DMS153 treated with DMSO at 0.1 percent for 48 hours (cell line): ENCODE results near the gene SMOC1.
"Not testable (repeated sequence)": the region's sequence is repeated elsewhere in the genome, so short reads cannot be mapped to it uniquely, and the experiment has no call there.

ENCODE experiments used
- DNase-seq: peaks from one replicate; lab custom pipeline; 2025; ENCODE audit not compliant: unreplicated experiment; lab: John Stamatoyannopoulos, UW

The SMOC1 gene

DNA sequence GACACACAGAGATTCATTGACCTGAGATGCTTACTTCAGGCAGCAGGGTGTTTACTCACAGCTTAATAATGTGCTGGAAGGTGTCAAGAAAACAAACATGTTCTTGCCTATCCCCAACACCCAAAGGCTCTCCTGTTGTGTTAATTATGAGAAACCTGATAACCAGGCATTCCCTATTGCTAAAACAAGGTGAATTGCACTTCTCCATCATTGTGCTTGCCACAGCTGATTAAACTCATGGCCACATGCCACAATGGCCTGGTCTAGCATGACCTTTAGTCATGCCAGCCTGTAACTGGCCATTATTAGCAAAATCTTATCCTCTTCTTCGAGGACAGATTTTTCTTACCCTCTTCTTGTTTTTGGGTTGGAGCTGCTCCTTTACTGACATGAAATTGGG, 21.4 kb downstream of the SMOC1 start:
- no peak for DNase-seq

DNA sequence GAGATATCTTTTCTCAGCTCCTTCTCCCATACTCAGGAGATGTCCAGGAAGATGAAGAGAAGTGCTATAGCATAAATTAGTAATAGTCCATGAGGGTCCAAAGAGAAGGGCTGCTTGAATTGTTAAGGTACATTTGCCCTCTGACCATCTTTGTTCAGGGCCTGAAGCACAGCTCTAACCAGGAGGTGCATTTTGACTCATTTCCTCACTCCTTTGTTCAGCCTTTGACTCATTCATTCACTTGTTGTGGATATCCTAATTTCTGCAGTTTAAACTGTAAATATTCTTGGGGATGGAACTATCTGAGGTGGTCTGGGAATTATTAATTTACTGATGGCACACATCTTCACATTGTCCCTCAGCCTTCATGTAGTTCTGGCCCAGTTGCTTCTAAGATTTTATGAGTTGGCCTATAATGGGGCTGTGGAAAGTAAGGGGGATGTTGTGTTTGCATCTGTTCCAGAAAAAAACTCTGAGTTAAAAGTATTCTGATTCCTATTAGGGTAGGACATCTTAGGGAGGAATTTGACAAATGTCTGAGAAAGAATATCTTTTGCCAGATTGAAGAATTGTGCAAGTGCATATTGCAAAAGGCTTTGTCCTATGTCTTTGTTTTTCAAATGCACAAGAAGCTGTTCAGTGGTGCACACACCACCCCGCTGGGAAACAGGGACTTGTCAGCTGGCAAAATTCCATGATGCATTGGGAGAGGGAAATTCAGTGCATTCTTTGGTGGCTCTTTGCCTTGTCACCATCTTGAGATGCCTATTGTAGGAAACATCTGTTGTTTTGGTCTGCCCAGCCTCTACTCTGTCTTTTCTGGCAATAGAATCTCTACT, 22.1 kb downstream of the SMOC1 start:
- DNase-seq: no peak

DNA sequence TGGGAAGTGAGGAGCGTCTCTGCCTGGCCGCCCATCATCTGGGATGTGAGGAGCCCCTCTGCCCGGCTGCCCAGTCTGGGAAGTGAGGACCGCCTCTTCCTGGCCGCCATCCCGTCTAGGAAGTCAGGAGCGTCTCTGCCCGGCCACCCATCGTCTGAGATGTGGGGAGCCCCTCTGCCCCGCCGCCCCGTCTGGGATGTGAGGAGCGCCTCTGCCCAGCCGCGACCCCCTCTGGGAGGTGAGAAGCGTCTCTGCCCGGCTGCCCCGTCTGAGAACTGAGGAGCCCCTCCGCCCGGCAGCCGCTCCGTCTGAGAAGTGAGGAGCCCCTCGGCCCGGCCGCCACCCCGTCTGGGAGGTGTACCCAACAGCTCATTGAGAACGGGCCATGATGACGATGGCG, 23.8 kb downstream of the SMOC1 start:
- DNase-seq: not testable (repeated sequence)

DNA sequence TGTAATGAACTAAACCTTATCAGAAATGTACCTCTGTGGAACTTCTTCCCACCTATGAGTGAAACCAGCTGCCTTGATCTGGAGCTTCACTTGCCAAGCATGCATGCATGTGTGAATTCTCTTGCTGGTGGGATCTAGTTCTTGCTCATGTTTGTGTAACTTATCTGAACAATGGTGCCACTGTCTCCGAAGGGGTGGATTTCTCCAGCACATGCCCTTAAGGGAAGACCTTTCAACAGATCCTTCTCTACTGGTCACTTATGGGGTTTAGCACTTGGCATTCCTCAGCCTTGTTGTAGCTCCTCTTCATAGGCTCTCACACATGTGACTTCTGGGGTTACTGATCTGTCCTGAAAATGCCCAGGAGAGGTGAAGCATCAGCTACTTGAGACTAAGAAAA, 25.0 kb downstream of the SMOC1 start:
- no peak for DNase-seq

DNA sequence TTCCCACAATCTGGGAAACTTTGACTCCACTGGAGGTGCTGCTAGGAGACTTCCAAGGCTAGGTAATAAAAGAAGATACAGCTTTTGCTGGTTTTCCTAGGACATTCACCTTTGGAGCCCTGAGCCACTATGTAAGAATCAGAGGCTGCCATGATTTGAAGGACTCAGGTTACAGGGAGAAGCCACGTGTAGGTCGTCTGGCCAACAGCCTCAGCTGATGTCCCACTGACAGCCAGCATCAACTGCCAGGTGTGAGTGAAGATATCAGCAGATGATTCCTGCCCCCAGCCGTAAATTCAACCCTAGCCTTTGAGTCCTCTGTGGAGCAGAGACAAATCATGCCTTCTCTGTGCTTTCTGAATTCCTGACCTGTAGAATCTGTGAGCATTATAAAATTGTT, 27.0 kb downstream of the SMOC1 start:
- no peak for DNase-seq

DNA sequence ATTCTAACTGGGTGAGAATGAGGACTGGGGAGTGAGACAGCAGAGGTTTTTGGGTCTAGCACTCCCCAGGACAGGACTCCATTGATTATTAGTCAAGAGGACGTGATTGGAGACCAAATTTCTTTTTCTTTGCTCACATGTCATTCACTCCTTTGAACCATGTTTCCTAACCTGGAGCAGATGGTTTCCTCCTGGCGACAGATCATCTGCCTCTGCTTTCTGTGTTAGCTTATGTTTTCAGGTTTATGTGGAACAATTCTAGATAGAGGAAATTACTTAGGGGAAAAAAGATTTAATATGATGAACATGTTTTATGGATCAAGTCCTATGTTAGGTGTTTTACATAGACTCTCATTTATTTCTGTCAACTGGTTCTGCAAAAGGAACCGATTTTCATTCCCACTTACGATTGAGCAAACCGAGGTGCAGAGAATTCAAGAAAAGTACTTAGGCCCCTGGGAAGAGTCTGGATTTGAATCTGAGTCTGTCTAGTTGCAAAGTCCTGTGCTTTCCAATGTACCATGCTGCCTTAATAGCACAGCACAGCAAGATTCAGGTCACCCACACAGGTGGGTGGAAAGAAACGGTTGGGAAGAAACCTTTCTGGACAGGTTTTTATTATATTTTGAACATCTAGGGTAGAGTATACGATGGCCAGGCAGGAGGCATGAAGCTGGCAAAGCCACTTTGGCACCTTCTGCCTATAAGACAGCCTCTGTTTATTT, 30.8 kb downstream of the SMOC1 start:
- DNase-seq: no peak

DNA sequence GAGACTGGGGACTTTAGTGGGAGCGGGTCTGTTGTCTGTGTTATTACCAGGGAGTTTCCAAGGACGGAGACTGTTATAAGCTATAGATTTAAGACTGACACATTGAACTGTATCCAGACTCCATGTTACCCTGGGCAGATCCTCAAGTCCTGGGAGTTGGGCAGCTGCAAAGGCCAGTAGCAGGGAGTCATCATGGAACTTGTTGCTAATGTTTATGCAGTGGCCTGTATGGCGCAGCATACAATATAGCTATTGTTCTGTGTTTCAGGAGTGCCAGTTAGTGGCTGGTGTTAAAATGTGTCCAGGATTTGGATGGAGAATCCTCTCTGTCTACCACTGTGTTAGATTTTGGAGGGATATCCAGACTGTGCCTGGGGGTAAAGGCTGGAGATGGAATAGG, 31.7 kb downstream of the SMOC1 start:
- DNase-seq: no peak

DNA sequence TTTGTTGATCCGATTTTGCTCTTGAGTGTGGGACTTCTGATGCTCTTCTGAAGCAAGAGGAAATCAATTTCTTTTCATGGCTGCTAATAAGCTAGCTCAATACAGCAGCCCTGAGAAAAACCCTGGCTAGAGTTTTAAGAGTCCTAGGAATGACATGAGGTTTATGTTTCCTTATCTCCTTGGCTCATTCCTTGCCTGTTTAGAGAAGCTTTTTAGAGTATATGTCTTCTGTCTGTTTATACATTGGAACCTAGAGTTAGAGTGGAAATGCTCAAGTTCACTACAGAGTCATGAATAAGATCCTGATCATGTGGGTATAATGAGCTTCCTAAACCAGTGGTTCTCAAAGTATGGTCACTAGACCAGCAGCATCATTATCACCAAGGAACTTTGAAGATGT, 34.5 kb downstream of the SMOC1 start:
- DNase-seq: no peak

DNA sequence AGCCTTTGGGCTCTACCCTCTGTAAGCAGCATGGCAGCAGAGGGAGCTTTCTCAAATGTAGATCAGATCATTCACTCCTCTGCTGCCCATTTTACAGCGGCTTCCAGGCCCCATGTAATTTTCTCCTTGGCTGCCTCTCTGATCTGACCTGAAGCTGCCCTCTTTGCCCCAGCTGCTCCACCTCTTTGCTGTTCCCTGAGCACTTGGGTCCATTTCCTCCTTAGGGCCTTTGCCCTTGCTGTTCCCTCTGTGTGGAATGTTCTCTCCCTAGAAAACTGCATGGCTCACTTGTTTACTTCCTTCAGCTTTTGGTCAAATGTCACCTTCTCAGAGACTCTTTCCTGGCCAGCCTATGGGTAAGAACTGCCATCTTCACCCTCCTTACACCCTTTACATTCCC, 37.2 kb downstream of the SMOC1 start:
- no peak for DNase-seq

DNA sequence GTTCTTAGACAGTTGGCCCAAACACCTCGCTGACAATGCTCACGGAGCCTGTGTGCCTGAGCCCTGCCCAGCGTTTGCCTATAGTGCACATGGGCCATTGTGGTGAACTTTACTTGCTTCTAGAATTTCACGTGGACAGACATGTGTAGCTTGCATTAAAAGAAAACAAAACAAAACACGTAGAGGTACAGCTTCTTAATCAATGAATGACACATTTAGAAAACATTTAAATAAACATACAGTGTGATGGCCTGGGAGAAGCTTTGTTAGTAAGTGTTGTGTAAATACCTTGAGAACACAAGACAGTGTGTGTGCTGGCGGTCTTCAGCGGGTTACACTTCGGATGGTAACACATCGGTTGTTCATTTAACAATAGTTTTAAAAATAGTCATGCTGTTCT, 38.1 kb downstream of the SMOC1 start:
- DNase-seq: no peak

DNA sequence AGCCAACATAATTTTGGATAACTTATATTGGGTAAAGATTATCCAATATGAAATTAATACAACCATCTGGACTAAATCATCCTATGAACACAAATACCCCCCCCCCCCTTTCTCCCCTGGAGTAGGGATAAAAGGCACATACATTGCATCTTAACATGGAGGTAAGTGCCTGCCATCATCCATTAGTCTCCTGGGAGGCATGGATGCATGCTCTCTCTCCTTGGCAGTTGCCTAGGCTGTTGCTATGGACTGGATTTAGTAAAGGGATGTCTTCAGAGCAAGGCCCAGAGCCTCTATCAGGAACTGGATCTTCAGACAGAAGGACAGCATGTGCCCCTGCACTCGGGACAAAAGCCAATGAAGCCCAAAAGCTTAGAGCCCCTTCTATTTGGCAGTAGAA, 40.6 kb downstream of the SMOC1 start:
- no peak for DNase-seq

DNA sequence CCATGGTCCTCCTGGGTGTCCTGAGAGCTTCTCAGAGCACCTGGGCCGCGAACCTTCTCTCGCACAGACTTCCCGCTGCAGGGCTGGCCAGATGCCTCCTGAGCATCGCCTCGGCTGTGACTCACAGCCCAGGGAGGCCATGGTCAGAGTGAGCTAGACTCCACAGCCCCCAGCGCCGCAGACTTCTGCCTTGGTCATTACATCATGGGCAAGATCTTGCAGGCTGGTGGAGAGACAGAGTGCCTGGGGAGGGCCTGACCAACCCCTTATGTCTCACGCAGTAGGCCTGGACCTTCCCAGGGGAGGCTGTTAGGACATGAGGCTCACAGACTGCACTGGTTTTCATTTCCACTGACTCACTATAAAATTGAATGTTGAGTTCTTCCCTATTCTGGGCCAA, 41.8 kb downstream of the SMOC1 start:
- DNase-seq: no peak

DNA sequence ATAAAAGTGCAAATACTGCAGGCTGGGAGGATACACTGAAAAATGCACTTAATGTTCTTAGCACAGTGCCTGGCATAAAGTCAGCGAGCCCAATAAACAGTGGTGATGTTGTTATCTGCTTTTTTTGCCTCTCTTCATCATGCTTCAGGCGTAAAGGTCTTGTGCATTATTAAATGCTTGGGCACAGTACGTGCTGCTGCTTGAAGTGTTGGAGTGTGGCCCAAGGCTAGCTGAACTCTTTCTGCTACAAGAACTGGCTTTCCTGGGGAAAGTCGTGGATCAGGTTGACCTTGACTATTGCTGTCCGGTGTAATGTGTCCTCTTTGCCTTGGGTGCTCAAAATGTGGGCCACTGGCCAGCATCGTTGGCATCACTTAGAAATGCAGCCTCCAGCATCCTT, 43.0 kb downstream of the SMOC1 start:
- no peak for DNase-seq

DNA sequence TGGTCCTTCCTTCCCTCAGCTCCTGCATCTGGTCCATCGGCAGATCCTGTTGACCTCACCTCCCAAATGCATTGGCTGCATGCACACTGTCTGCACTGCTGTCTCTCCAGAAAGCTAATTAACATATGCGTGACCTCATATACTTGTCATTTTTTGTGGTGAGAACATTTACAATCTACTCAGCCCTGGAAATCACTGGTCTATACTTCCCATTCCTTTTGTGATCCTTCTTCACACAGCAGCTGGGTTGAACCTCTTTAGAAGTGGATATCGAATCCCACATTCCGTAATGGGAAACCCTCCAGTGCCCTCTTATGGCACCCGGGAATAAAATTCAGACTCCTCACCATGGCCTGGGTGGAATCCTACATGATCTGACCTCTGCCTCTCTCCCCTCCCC, 45.0 kb downstream of the SMOC1 start:
- DNase-seq: no peak

DNA sequence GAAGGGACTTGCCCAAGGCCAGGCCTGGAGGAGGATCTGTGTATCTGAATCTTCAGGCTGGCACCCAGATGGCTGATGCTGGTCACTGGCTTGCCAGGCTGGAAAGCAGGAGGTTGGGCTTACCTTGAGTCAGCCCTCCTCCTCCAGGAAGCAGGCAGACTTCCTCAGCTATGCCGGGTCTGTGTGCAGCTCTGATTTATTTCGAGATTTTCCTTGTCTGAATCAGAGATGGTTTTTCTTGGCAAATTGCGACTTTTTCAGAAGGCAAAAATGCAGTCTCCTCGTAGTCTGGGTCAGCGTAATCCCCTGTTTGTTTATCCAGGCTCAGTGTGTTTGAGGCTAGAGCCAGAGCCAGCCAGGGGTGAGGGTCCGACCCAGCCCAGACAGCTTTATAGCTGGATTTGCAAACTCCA, 48.9 kb downstream of the SMOC1 start:
- no peak for DNase-seq

DNA sequence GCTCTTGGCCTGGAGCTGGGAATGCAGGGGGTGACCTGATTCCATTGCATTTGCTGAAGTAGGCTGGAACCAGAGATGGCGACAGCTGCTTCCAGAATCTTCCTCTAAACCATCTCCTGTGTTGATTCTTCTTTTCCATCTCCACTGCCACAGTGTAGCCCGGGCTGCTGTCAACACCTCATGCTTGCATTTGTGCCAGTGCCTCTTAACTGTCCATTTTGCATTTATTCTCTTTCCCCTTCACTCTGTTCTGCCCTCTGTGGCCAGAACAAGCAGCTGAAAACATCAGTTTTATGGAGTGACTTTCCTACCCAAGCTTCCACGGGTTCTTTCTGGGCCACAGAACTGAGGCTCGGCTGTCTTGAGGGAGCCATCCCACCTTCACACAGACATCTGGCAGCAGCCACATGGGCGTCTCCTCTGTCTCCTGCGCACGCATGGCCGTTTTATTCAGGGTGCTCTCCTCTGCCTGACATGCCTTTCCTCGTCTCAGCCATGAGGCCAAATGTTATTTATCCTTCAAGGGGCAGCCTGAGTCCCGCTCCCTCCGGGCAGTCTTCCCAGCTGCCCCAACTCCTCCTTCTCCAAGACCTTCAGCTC, 51.7 kb downstream of the SMOC1 start:
- no peak for DNase-seq

DNA sequence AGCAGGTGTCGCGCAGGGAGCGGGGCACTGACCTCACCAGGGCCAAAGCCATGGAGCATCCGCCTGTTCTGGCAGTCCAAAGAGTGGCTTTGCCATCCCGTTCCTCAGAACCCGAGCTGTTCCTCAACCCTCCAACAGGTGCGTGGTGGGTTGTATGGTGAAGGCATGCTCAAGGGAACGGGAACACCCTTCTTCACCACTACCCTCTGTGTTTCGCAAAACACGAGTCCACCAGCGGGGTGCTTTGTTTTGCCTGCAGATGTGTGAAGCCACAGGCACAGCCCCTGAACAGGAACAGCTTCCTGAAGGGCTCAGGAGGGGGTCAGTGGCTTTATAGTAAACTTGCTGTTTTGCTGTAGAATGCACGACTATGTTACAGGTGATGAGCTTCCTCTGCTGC, 52.7 kb downstream of the SMOC1 start:
- no peak for DNase-seq

DNA sequence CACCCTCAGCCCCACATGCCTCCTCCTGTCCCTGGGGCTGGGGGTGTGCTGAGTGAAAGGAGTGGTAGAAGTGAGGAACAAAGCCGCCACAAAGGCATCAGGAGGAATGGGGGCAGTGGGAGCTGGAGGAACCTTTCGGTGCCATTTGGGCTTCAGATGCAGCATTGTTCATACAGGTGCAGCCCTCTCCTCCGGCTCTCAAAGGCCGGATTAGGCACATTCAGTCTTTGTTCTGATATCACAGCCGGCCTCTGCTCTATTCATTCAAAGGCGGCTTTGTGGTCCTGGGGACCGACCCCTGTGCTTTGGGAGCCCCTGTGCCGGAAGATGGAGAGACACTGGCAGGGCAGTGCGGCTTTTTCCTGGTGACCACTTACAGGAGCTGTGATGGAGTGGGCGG, 53.2 kb downstream of the SMOC1 start:
- no peak for DNase-seq

DNA sequence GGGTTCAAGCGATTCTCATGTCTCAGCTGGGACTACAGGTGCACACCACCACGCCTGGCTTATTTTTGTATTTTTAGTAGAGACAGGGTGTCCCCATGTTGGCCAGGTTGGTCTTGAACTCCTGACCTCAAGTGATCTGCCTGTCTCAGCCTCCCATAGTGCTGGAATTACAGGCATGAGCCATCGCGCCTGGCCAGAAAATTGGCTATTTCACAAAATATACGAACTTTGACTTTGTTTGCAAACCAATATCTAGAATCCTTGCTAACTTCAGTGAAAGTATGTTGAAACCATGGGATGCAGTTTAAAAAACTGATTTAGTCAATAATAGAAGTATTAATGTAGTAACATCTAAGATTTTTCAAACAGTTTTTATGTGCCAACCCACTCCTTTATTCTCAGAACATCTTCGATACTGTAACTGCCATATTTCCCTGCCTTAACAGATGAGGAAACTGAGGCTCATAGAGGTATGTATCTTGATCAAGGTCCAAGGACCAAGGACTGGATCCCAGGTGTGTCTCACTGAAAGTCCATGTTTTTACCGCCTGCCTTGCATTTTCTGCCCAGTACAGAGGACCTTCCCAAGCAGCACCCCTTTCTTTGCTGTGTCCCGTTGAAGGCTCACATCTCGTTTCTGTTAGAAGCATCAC, 54.5 kb downstream of the SMOC1 start:
- DNase-seq: no peak

DNA sequence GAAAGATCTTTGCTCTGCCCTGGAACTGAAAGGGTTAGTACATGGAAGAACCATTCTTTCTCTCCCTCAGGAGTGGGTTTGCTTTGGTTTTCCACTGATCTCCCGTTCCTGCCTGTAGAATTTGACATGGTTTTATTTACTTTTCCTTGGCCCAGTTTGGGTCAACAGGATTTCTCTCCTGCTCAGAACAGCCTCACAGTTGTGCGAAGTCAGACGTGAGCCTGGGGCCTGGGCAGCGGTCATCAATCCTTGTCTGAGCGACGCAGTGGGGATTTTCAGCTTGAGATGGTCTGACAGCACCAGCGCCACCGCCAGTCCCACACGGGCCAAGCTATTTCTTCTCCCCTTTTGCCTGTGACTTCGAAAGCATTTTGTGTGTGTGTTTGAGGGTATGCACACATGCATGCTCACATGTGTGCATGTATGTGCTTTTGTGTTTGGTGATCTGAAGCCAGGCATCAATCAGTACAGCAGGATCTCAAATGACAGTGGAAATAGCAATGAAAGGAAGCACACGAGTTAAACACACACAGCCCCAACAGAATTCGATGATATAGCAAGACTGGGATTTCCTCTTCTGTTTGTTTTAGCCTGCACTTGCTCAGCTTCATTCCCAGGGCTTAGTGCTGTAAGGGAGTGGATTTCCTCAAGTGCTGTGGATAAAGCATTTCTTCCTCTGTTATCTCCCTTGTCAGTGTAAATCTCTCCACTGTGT, 58.3 kb downstream of the SMOC1 start:
- no peak for DNase-seq

DNA sequence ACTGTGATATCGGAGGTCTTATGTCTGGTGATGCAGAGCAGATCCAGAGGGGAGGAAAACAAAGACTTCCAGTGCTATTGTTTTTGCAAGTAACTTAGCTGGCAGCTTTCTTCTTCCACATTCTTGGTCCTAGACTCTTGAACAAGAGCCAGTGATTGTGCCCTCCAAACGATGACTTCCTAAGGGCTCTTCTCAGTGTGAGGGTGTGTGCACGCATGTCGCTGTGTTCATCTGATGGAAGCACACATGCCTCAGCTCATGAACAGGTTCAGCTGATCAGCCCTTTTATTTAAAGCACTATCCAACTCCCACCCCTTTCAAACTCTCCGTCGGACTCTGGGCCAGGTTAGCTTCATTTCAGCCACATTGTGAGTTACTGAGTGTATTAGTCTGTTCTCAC, 59.5 kb downstream of the SMOC1 start:
- DNase-seq: no peak
